K562 (cell line): Measurements from ENCODE around the gene SUSD3. TPM values are rescaled to one million over a fixed set of nuclear protein-coding genes. Genes with fewer than 3 reads are reported as not detected.

Source experiments
- CXXC5 ChIP-seq: fragments of 250-450 bp; sonication (Bioruptor Pico); IDR thresholded peaks from 2 replicates; pipeline ENCODE4 v1.8.0; 2022; ENCODE audit warnings: inconsistent platforms, mild to moderate bottlenecking, moderate library complexity
- NR4A1 ChIP-seq, 2 experiments: fragments of 250-450 bp in 1 of 2; fragments of 450-650 bp in 1 of 2; sonication (Bioruptor Pico) in 1 of 2; IDR thresholded peaks; 2 replicates each; pipeline versions ENCODE4 v1.4.0 to v1.6.1; 2016 to 2020; ENCODE audit warnings: mild to moderate bottlenecking in 2 of 2, missing compliant biosample characterization in 1 of 2, missing genetic modification characterization in 1 of 2, moderate library complexity in 1 of 2
- SRSF3 ChIP-seq: fragments of 200-400 bp; formaldehyde crosslinking; IDR thresholded peaks from 2 replicates; pipeline ENCODE4 v1.6.1; 2016; ENCODE audit warnings: mild to moderate bottlenecking, low read length, moderate library complexity; ENCODE audit not compliant: insufficient read depth
- ZNF592 ChIP-seq: fragments of 450-650 bp; IDR thresholded peaks from 2 replicates; pipeline ENCODE4 v1.6.1; 2017; ENCODE audit warnings: antibody characterized with exemption, mild to moderate bottlenecking
- ZNF766 ChIP-seq: fragments of 200-800 bp; sonication (Bioruptor generic); conservative IDR thresholded peaks from 2 replicates; pipeline ENCODE4 v1.6.1; 2016; ENCODE audit warnings: missing genetic modification characterization, missing compliant biosample characterization
- polyA plus RNA-seq, 8 experiments: library from polyadenylated mRNA; depleted of rRNA in 4 of 8; stranded (reverse) in 5 of 8; unstranded in 3 of 8; fragments of >200 nt; fragmentation: Nextera tagmentation in 2 of 8; fragmentation: Illumina TruSeq in 1 of 8; extraction: Ambion mirVana in 2 of 8; extraction: Trizol in 1 of 8; gene quantifications; 2 replicates each; pipeline versions ENCODE4 v1.2.1 to v1.2.3, GENCODE V29; 2011 to 2014; ENCODE audit warnings: inconsistent platforms in 1 of 8, missing spikeins in 1 of 8
- total RNA-seq, 7 experiments: library from RNA; depleted of rRNA in 6 of 7; stranded (reverse); fragments of >200 nt in 6 of 7; fragmentation: Illumina TruSeq in 2 of 7; extraction: Trizol in 2 of 7; gene quantifications; 2 replicates each; pipeline versions ENCODE4 v1.2.1 to v1.2.3, GENCODE V29; 2011 to 2021; ENCODE audit warnings: low replicate concordance in 1 of 7
- TF ChIP-seq, protein P1 (sequence below): sonication (generic); formaldehyde crosslinking; IDR thresholded peaks from 2 replicates; pipeline ENCODE4 v1.8.0; 2022; ENCODE audit warnings: mild to moderate bottlenecking, low read depth, missing genetic modification reagents

Gene SUSD3
- total and polyA plus RNA-seq, 9 of the 15 experiments (the other 6 are each of a cell fraction or from before 2014, with no cell fraction given), result 1.3 to 21.7 (median 11.4) TPM

GRCh38 chr9:93076792-93077128, 18.3 kb downstream of the SUSD3 start (continued):
- TF ChIP-seq ZNF592 (peak; percentile 69), NR4A1 (CRISPR knock-in tag; IDR thresholded peaks at IDR 0.05) (no peak), NR4A1 (tag; IDR thresholded peaks at IDR 0.05) (peak; percentile 80), ZNF766 (CRISPR knock-in tag) (0 out of 2 replicates have a peak, but pooled peaks have one; percentile 23), SRSF3 (no peak), CXXC5 (peak; percentile 36; the same call in 1 of the 2 replicates)
- TF ChIP-seq, protein P1, sequence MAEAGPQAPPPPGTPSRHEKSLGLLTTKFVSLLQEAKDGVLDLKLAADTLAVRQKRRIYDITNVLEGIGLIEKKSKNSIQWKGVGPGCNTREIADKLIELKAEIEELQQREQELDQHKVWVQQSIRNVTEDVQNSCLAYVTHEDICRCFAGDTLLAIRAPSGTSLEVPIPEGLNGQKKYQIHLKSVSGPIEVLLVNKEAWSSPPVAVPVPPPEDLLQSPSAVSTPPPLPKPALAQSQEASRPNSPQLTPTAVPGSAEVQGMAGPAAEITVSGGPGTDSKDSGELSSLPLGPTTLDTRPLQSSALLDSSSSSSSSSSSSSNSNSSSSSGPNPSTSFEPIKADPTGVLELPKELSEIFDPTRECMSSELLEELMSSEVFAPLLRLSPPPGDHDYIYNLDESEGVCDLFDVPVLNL (CRISPR knock-in tag), result no peak
